CD14-positive monocyte (primary cell): ENCODE results near the gene KDM4C. TPM values are rescaled to one million over a fixed set of nuclear protein-coding genes. Genes with fewer than 3 reads are reported as not detected.

Source experiments
- DNase-seq, 3 donors: peaks; one replicate each; pipeline ENCODE4 v3.0.0-alpha.2; 2011 to 2022
- H2AFZ ChIP-seq: 2 replicates; pipeline ENCODE4 v1.6.0; 2012; ENCODE audit warnings: mild to moderate bottlenecking, low read depth, low read length, inconsistent platforms; ENCODE audit not compliant: insufficient read depth, poor library complexity, severe bottlenecking
- H3K27ac ChIP-seq, 2 donors: 1 replicate in 1 of 2; 2 replicates in 1 of 2; pipeline ENCODE4 v1.5.1; 2012 to 2013; ENCODE audit warnings: low read length in 2 of 2, control low read depth in 1 of 2, inconsistent platforms in 1 of 2, low read depth in 1 of 2, mild to moderate bottlenecking in 1 of 2
- H3K27me3 ChIP-seq, 2 donors: one replicate each; pipeline versions ENCODE4 v1.6.0 to v1.6.1; 2011 to 2013; ENCODE audit warnings: low read length in 2 of 2; ENCODE audit not compliant: control insufficient read depth in 2 of 2, insufficient read depth in 2 of 2
- H3K36me3 ChIP-seq, 2 donors: replicated peaks in 1 of 2; 1 replicate in 1 of 2; 2 replicates in 1 of 2; pipeline versions ENCODE4 v1.5.1 to v1.6.1; 2012 to 2013; ENCODE audit warnings: low read length in 2 of 2, control low read depth in 1 of 2, inconsistent platforms in 1 of 2, mild to moderate bottlenecking in 1 of 2; ENCODE audit not compliant: insufficient read depth in 2 of 2, control insufficient read depth in 1 of 2
- H3K4me1 ChIP-seq, 2 donors: 1 replicate in 1 of 2; 2 replicates in 1 of 2; pipeline versions ENCODE4 v1.5.1 to v1.6.1; 2012 to 2013; ENCODE audit warnings: low read length in 2 of 2, control low read depth in 1 of 2, inconsistent platforms in 1 of 2, mild to moderate bottlenecking in 1 of 2, moderate library complexity in 1 of 2; ENCODE audit not compliant: insufficient read depth in 2 of 2, control insufficient read depth in 1 of 2
- H3K4me2 ChIP-seq: replicated peaks from 2 replicates; pipeline ENCODE3; 2012; ENCODE audit warnings: low read length, moderate library complexity, mild to moderate bottlenecking; ENCODE audit not compliant: poor library complexity, severe bottlenecking; ENCODE audit errors: extremely low read depth
- H3K4me3 ChIP-seq, 3 experiments: fragments of 200-600 bp in 1 of 3; sonication (generic) in 1 of 3; replicated peaks in 1 of 3; 1 replicate in 2 of 3; 2 replicates in 1 of 3; pipeline ENCODE4 v1.5.1; 2011 to 2013; ENCODE audit warnings: low read length in 3 of 3, mild to moderate bottlenecking in 3 of 3, control low read depth in 2 of 3, low read depth in 2 of 3, inconsistent platforms in 1 of 3, moderate library complexity in 1 of 3
- H3K79me2 ChIP-seq: 2 replicates; pipeline ENCODE4 v1.6.0; 2012; ENCODE audit warnings: mild to moderate bottlenecking, control low read depth, inconsistent platforms, low read length, moderate library complexity; ENCODE audit not compliant: insufficient read depth
- H3K9ac ChIP-seq: 2 replicates; pipeline ENCODE4 v1.6.0; 2017; ENCODE audit warnings: low read length, mild to moderate bottlenecking; ENCODE audit not compliant: insufficient read depth, poor library complexity, severe bottlenecking
- H3K9me3 ChIP-seq, 2 donors: replicated peaks in 1 of 2; 1 replicate in 1 of 2; 2 replicates in 1 of 2; pipeline versions ENCODE4 v1.5.1 to v1.6.1; 2012 to 2013; ENCODE audit warnings: low read length in 2 of 2, control low read depth in 1 of 2; ENCODE audit not compliant: control insufficient read depth in 1 of 2, insufficient read depth in 1 of 2
- H4K20me1 ChIP-seq: 2 replicates; pipeline ENCODE4 v1.6.0; 2012; ENCODE audit warnings: mild to moderate bottlenecking, low read length, control low read depth, moderate library complexity; ENCODE audit not compliant: insufficient read depth
- H3K27ac Mint-ChIP-seq, 7 donors: one replicate each; pipeline ENCODE4 v1.8.0; 2020; ENCODE audit warnings: mild to moderate bottlenecking in 7 of 7, mixed read lengths in 7 of 7, moderate library complexity in 6 of 7, inconsistent platforms in 2 of 7
- H3K27me3 Mint-ChIP-seq, 3 donors: one replicate each; pipeline ENCODE4 v1.8.0; 2021 to 2022; ENCODE audit warnings: low read depth in 3 of 3, mild to moderate bottlenecking in 3 of 3, mixed read lengths in 3 of 3, moderate library complexity in 3 of 3, inconsistent platforms in 1 of 3
- H3K36me3 Mint-ChIP-seq, 2 donors: one replicate each; pipeline ENCODE4 v1.8.0; 2020; ENCODE audit warnings: mixed read lengths in 2 of 2, inconsistent platforms in 1 of 2, mild to moderate bottlenecking in 1 of 2
- H3K4me1 Mint-ChIP-seq: one replicate; pipeline ENCODE4 v1.8.0; 2020; ENCODE audit warnings: mild to moderate bottlenecking, mixed read lengths
- H3K4me3 Mint-ChIP-seq, 2 donors: one replicate each; pipeline ENCODE4 v1.8.0; 2020; ENCODE audit warnings: mild to moderate bottlenecking in 2 of 2, mixed read lengths in 2 of 2, moderate library complexity in 1 of 2
- H3K9me3 Mint-ChIP-seq, 7 donors: one replicate each; pipeline ENCODE4 v1.8.0; 2020 to 2022; ENCODE audit warnings: mixed read lengths in 7 of 7, mild to moderate bottlenecking in 6 of 7, moderate library complexity in 6 of 7, inconsistent platforms in 2 of 7
- WGBS: methylation state at CpG from one replicate; pipeline ENCODE4 v1.1.5; 2013; ENCODE audit warnings: missing lambda C conversion rate; ENCODE audit not compliant: insufficient coverage; 5-methylcytosine and 5-hydroxymethylcytosine counted together
- intact Hi-C, 2 donors: fragments of 100-400 bp; cut with micrococcal nuclease; formaldehyde crosslinking; loops; one replicate each; pipeline versions ENCODE4 v1.15.0 to v1.15.1; 2023
- polyA plus RNA-seq, 3 donors: library from polyadenylated mRNA; depleted of rRNA in 1 of 3; unstranded in 2 of 3; stranded (reverse) in 1 of 3; fragments of 300-500 nt in 2 of 3; fragments of >200 nt in 1 of 3; fragmentation: Illumina TruSeq in 2 of 3; gene quantifications; 1 replicate in 2 of 3; 2 replicates in 1 of 3; pipeline ENCODE4 v1.2.3, GENCODE V29; 2012 to 2021
- TF ChIP-seq, protein P1 (sequence below): fragments of 200-600 bp; IDR thresholded peaks from one replicate; pipeline ENCODE4 v1.8.0; 2022; ENCODE audit warnings: antibody characterized with exemption, mild to moderate bottlenecking

The KDM4C gene
- polyA plus RNA-seq, 3 donors: 15.2 to 36.2 (median 17.1) TPM

DNA sequence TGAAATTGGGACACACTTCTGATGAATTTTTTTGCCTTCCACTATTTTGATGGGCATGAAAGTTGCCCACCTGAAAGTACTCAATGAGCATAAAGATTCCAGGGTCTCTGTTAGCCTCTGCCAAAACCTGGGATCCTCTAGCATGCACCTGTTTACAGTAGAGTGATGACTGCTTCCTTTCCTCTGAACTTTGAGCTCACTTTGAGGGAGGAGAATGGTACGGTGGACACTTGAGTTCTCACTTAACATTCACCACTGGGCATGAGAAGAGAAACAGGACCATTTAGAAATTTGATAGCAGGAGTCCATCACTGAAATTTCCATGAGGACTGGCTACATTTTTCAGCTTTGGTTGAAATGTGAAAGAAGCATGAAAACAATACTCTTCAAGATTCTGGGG is 374.8 kb downstream of the KDM4C start:
- Histone ChIP-seq H3K36me3 (peaks cover 40 to 84% of the 10 kb centered on the region in 2 donors), H3K27me3 (no peaks in the 10 kb centered on the region), H3K79me2 (no peaks in the 10 kb centered on the region), H3K27ac (no peak overlapping the region), H3K4me2 (no peak overlapping the region), H4K20me1 (no peaks in the 10 kb centered on the region), H2AFZ (no peak overlapping the region), H3K9me3 (no peaks in the 10 kb centered on the region), H3K9ac (no peak overlapping the region), H3K4me1 (no peaks in the 10 kb centered on the region), H3K4me3 (no peak overlapping the region)
- no peaks in the 10 kb centered on the region for H3K27me3 Mint-ChIP-seq
- no peak overlapping the region for H3K4me3 Mint-ChIP-seq
- H3K9me3 Mint-ChIP-seq: no peaks in the 10 kb centered on the region
- no peak for DNase-seq
- WGBS: no CpG with 5 or more reads among the region's 1 CpG
- intact Hi-C loops: no loop called here
- TF ChIP-seq, protein P1, sequence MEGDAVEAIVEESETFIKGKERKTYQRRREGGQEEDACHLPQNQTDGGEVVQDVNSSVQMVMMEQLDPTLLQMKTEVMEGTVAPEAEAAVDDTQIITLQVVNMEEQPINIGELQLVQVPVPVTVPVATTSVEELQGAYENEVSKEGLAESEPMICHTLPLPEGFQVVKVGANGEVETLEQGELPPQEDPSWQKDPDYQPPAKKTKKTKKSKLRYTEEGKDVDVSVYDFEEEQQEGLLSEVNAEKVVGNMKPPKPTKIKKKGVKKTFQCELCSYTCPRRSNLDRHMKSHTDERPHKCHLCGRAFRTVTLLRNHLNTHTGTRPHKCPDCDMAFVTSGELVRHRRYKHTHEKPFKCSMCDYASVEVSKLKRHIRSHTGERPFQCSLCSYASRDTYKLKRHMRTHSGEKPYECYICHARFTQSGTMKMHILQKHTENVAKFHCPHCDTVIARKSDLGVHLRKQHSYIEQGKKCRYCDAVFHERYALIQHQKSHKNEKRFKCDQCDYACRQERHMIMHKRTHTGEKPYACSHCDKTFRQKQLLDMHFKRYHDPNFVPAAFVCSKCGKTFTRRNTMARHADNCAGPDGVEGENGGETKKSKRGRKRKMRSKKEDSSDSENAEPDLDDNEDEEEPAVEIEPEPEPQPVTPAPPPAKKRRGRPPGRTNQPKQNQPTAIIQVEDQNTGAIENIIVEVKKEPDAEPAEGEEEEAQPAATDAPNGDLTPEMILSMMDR: no peak
- H3K27ac Mint-ChIP-seq: no peak overlapping the region
- no peaks in the 10 kb centered on the region for H3K4me1 Mint-ChIP-seq
- H3K36me3 Mint-ChIP-seq: peaks cover 76 to 80% of the 10 kb centered on the region in 2 donors

DNA sequence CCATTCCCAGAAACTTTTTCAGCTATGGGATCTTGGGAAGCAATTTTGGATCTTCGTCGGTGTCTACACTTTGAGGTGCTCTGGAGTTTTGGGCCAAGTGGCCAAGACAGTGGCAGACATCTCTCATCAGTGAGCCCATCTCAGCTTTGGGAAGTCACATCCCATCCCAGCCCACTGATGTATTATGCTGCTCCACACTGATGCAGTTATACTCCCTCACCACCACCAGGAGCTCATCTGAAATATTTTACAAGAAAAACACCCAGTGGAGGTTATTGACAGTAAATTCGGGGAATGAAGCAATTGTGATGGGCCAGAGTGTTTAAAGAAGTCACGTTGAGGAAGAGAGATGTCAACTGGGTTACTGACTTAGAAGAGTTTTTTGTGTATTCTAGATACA is 378.0 kb downstream of the KDM4C start:
- Histone ChIP-seq H3K4me3 (no peak overlapping the region), H4K20me1 (no peaks in the 10 kb centered on the region), H3K9me3 (no peaks in the 10 kb centered on the region), H3K9ac (no peak overlapping the region), H3K27me3 (no peaks in the 10 kb centered on the region), H3K36me3 (peaks cover 19 to 59% of the 10 kb centered on the region in 2 donors), H3K79me2 (no peaks in the 10 kb centered on the region), H3K4me1 (no peaks in the 10 kb centered on the region), H2AFZ (no peak overlapping the region), H3K4me2 (no peak overlapping the region), H3K27ac (no peak overlapping the region)
- peaks cover 52 to 63% of the 10 kb centered on the region in 2 donors for H3K36me3 Mint-ChIP-seq
- no peak overlapping the region for H3K27ac Mint-ChIP-seq
- no peaks in the 10 kb centered on the region for H3K9me3 Mint-ChIP-seq
- H3K4me1 Mint-ChIP-seq: no peaks in the 10 kb centered on the region
- DNase-seq: no peak
- no peaks in the 10 kb centered on the region for H3K27me3 Mint-ChIP-seq
- TF ChIP-seq, protein P1: no peak
- no peak overlapping the region for H3K4me3 Mint-ChIP-seq
- intact Hi-C loops: no loop called here
- 100% methylated on average over 3 of the region's 4 CpGs for WGBS
